SHP77 (cell line): ENCODE measurements around the gene PTPRN.
"Not testable (repeated sequence)": the region's sequence is repeated elsewhere in the genome, so short reads cannot be mapped to it uniquely, and the experiment has no call there.

Experiments
- DNase-seq, 2 experiments: peaks; one replicate each; lab custom pipeline; 2025; lab: John Stamatoyannopoulos, UW

The PTPRN gene

GRCh38 chr2:219269362-219270054, 39.7 kb downstream of the PTPRN start:
- peak; percentile 22 to 43 for DNase-seq

GRCh38 chr2:219268294-219268693, 40.9 kb downstream of the PTPRN start:
- no peak for DNase-seq

GRCh38 chr2:219266886-219267285, 42.3 kb downstream of the PTPRN start:
- DNase-seq, result no peak

GRCh38 chr2:219266232-219266631, 43.0 kb downstream of the PTPRN start:
- no peak for DNase-seq

- DNase-seq, result no peak
Measured at GRCh38 chr2:219261024-219261855, 48.0 kb downstream of the PTPRN start.

GRCh38 chr2:219258942-219259341, 50.3 kb downstream of the PTPRN start:
- DNase-seq, result not testable (repeated sequence)

- DNase-seq, result no peak
Measured at GRCh38 chr2:219254590-219255201, 54.5 kb downstream of the PTPRN start.

- peak; percentile 72 to 86 for DNase-seq
Measured at GRCh38 chr2:219253753-219254589, 55.2 kb downstream of the PTPRN start, which contains the start of gene TUBA4A. Gene TUBA4A, minus strand, starts transcription at chr2:219253918. Its CDS starts 60 bp downstream, at chr2:219253858.

GRCh38 chr2:219252900-219253752, 56.1 kb downstream of the PTPRN start, which contains the start of gene TUBA4B:
Gene TUBA4B, plus strand, starts transcription at chr2:219253243. Its CDS starts 165 bp downstream, at chr2:219253408.
- DNase-seq, result peak; percentile 22 to 24

- no peak for DNase-seq
Measured at GRCh38 chr2:219252570-219252899, 56.7 kb downstream of the PTPRN start.

- no peak for DNase-seq
Measured at GRCh38 chr2:219252084-219252483, 57.1 kb downstream of the PTPRN start.

- DNase-seq, result no peak
Measured at GRCh38 chr2:219251656-219252055, 57.5 kb downstream of the PTPRN start.

GRCh38 chr2:219250049-219250781, 59.0 kb downstream of the PTPRN start:
- DNase-seq, result no peak

GRCh38 chr2:219249203-219249980, 59.8 kb downstream of the PTPRN start:
- DNase-seq, result peak; percentile 74 to 82

- DNase-seq, result no peak
Measured at GRCh38 chr2:219248845-219249202, 60.4 kb downstream of the PTPRN start.

GRCh38 chr2:219247678-219248642, 61.2 kb downstream of the PTPRN start:
- DNase-seq, result no peak

- DNase-seq, result no peak
Measured at GRCh38 chr2:219246559-219246958, 62.6 kb downstream of the PTPRN start.

- DNase-seq, result no peak
Measured at GRCh38 chr2:219245899-219246230, 63.3 kb downstream of the PTPRN start.
